NCI-H446 treated with DMSO at 0.1 percent for 48 hours (cell line): Measurements from ENCODE around the gene PIK3IP1.
A peak's percentile ranks its signal among the peaks of the same experiment; 100 is the strongest.
"Not testable (repeated sequence)": the region's sequence is repeated elsewhere in the genome, so short reads cannot be mapped to it uniquely, and the experiment has no call there.

Experiments
- DNase-seq: peaks from one replicate; lab custom pipeline; 2025; lab: John Stamatoyannopoulos, UW

The PIK3IP1 gene

GRCh38 chr22:31248965-31249958 is 43.0 kb downstream of the PIK3IP1 start:
- no peak for DNase-seq

DNA sequence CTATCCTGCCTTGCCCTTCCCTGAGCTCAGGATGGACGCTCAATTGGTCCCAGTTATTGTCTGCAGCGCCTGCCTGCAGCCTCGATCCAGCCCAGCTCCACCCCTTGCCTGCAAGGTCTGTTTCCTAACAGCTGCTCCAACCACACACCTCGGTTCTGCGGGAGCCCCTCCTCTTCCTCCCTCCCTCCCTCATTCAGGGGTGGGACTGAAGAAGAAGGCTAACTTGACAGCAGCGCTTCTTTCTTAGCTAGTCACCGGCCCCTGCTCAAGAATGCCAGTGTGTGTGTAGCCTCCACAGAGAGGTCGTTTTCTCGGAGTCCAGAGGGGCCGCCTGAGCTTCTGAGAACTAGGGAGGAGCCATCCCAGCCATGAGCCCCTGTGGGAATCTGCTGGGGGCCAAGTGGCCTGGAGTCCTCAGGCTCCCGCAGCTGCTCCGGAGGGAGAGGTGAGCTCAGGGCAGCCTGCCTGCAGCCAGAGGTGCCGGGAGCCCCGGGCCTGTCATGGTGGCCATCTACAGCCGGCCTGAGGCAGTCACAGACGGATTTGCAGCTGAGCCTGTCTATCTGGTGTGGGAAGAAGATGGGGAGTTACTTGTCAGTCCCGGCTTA is 44.0 kb downstream of the PIK3IP1 start:
- DNase-seq, result no peak

DNA sequence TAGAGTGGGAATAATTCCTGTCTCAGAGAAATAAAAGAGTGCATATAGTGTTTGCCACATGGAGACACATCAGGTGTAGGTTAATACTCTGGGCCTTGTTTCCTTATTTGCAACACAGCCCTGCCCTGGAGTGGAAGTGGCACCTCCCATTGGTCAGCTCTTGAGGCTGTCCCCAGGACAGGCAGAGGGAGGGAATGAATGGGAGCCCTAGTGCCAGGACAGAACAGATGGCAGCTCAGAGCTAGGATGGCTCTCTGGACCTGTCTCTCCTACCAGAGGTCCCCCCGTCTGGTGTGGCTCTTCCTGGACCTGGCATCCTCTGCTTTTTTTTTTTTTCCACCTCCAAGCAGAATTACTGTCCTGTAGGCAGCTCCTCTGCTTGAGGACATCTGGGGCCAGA is 44.6 kb downstream of the PIK3IP1 start:
- no peak for DNase-seq

- DNase-seq, result no peak
Measured at GRCh38 chr22:31246687-31247086, 45.6 kb downstream of the PIK3IP1 start.

GRCh38 chr22:31245998-31246397 is 46.3 kb downstream of the PIK3IP1 start:
- DNase-seq, result not testable (repeated sequence)

GRCh38 chr22:31244943-31245451 is 47.3 kb downstream of the PIK3IP1 start:
- no peak for DNase-seq

DNA sequence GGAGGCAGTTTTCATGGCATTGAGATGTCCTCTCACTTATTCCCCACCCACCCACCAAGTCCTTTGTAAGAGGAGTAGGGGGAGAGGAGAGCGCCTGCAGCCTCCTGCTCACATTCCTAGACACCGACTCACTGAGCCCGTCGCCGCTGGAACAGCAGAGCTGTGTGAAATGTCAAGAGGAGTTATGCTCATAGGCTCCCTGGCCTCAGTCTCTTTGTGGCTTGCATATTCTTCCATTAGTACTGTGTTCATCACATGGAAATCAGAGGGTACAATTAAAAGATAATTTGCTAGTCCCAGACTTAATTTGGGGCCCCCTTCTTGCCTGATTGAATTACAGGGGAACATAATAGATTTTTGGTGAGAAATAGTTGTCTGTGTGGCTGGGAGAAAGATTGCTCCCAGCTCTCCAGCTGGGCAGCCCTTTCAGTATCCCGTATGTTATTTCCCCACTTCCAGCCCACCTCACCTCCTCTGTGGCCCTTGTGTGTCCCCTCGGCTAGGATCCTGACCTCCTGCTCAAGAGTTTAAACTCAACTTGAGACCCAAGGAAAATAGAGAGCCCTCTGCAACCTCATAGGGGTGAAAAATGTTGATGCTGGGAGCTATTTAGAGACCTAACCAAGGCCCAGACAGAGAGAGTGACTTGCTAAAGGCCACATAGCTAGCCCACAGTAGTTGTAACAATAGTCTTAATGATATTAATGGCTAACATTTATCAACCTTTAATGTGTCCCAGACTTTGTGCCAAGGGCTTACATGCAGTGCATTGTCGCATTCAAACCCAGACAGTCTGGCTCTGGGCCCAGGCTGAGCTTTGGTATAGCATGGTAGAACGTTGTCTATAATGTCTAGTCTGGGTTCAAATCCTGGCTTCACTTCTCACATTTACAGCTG is 48.0 kb downstream of the PIK3IP1 start:
- peak; percentile 25 for DNase-seq

DNA sequence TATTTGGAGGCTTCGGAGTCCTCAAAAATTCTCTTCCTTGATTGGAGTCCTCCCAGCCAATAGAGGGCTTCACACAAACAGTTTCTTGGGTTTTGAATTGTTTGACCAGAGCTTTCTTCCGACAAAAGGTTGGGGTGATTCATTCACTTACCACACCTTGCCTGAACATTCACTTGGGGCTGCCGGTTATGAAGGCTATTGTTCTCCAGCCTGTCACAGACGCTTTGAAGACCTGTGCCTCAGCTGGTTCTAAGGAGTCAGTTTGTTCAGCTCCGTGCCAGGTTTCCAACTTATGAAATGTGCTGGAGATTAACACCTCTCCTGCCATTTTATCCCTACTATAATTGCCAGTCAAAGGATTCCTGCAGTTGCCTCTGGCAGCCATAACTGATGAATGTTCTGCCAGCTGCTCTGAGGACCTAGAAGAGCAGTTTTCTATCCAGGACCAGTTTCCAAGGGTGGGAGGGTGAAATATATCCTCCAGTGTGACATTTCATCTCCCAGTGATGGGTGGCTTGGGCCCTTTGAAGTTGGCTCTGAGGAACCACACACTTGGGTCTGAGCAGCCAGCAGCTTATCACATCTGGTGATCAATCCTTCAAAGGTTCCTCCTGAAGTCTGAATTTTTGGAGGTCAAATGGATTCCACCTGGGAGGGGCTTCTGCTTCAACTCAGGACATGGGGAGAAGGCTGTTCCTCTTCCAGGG is 48.8 kb downstream of the PIK3IP1 start:
- DNase-seq, result no peak

DNA sequence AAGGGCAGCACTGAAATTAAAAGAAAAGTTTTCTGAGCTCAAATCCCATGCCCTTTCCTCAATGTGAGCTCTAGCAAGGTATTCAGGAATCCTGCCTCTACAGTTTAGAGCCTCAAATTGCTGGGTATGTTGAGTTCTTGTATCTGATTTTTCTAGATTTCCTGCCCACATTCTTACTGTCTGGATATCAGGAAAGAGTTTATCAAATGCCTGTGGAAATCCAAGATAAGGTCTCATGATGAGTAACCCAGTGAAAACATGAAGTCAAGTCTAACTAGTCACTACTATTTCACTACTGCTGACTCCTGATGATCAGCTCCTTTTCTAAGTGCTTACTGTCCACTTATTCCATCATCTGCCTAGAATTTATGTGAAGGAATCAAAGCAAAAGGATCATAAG is 50.4 kb downstream of the PIK3IP1 start:
- DNase-seq, result no peak

- DNase-seq, result no peak
Measured at GRCh38 chr22:31241200-31241599, 51.1 kb downstream of the PIK3IP1 start.

DNA sequence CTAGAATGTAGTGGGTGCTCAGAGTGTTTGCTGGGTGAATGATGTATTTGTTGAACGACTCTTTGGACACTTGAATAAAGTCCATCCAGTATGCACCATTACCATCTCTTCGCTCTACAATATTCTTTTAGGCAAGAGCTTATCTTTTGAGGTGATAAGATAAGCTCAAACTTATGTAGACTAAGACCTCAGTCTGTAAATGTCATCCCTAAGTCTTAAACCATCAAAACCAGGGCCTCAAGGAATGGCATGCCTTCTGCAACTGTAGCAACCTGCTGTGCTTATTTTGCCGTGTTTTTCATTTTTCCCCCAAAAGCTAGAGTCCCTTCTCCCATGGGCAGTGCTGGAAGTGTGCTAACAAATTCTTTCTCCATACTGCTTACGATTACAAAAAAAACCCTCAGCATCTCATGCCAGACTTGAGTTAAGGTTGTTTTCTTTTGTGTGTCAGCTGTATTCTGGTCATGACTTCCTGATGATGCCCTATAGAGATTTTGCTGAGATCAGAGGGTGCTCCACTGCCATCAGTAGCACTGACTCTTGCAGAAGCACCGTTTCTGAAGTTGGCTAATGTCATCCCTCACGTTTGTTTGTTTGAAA is 52.4 kb downstream of the PIK3IP1 start:
- no peak for DNase-seq

- DNase-seq, result no peak
Measured at GRCh38 chr22:31238057-31238456, 54.2 kb downstream of the PIK3IP1 start.

DNA sequence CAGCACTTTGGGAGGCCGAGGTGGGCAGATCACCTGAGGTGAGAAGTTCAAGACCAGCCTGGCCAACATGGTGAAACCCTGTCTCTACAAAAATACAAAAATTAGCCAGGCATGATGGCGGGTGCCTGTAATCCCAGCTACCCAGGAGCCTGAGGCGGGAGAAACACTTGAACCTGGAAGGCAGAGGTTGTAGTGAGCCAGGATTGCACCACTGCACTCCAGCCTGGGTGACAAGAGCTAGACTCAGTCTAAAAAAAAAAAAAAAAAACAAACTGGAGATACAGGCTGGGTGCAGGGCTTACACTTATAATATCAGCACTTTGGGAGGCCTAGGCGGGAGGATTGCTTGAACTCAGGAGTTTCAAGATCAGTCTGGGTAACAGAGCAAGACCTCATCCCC is 56.2 kb downstream of the PIK3IP1 start:
- not testable (repeated sequence) for DNase-seq

- DNase-seq, result no peak
Measured at GRCh38 chr22:31235081-31235480, 57.2 kb downstream of the PIK3IP1 start.

DNA sequence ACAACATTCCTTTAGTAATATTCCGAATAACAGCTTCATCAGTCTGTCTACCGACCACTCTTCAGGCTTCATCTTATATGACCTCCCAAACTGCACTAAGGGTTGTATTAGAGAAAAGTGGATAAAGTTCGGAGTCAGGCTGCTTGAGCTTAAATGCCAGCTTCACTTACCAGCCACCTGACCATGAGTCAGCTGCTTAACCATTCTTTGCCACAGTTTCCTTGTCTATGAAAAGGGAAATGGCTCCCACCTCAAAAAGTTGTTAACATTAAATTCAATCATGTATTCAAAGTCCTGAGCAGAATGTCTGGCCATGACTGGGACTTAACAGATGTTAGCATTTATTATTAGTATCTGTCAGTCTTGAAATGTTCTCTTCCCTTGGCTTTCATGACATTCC is 59.3 kb downstream of the PIK3IP1 start:
- no peak for DNase-seq
